NCI-H748 (cell line): ENCODE measurements around the gene QSOX2.

Experiments
- DNase-seq: peaks from one replicate; lab custom pipeline; 2025; ENCODE audit not compliant: unreplicated experiment; lab: John Stamatoyannopoulos, UW

QSOX2 gene

DNA sequence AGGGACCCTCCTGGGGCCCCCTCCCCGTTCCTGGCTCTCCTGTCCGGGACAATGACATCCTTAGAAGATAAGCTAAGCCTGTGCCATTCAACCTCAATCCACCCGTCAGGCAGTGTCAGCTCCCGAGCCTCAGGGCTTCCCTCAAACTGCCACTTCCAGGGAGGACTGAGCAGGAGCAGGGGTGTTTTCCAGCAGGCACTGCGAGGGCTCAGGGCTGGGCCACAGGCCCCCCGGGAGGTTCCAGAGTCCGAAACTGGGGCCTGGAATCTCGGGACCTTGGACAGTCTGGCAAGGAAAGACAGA lies 66.9 kb downstream of the QSOX2 start:
- DNase-seq: no peak

DNA sequence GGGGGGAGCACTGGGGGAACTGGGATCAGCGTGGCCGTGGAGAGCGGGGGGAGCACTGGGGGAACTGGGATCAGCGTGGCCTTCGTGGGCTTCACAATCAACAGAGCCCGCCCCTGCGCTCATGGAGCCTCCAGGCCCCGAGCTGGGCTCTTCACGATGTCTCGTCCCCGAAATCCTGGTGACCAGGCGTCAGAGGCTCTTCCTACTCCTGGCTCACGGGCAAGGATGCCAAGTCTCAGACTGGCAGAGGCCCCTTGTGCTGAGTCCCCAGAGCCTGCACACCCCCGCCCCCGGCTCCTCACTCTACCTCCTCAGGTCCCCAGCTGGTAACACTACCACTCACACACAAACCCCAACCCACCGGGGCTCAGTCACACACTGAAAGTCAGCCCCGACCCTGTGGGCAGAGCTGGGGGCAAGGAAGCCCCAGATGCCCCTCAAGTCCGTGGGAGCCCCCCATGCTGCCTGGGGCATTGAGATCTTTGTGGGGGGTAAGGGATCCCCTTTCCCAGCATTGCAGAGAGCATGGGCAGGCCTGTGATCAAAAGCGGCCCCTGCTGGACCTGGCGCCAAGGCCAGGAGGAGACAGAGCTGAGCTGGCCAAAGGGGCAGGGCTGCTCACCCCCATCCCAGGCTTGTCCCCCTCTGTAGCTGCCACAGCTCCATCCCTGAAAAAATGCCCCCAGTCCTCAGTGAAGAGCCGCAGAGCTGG lies 67.4 kb downstream of the QSOX2 start:
- no peak for DNase-seq

DNA sequence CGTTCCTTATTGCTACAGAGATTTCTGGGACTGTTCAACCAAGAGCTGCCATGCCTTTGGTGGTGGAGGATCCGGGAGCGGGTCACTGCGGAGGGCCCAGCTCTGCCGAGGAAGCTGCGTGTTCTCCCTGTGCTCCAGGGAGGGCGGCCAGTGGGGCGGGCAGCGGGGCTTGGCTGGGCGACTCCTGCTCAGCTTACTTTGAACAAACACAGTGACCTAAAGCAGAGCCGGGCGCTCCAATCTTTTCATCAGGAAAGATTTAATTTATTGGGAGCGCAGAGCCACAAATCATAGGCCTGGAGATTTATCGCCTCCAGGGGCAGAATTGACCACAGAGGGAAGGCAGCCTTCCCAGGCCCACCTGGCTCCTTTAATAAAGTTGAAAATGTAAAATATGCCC lies 68.4 kb downstream of the QSOX2 start:
- DNase-seq: no peak

DNA sequence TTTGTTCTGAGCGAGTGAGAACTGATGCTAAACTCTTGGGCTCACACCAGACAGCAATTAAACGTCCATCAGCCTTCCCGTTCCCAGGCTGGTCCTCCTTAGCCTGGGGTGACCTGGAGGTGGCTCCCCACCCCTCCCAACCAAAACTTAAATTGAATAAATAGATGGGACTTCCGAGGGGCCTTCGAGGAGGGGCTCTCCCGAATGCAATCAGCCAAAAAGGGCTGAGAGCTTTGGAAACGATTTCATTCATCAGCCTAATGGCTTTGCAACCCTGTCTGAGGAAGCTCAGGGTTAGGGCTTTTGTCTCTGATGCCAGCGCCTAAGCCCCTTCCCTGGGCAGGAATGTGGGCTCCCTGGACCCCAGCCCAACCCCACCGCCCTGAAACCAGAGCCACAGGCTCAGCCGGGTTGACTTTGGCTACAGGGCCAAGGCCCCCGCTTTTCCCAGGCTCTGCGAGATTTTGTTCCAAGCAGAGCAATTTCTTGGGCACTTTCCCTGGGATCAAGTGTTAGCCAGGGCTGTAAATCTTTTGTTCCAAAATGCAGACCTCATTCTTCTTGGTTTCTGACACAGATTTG lies 69.9 kb downstream of the QSOX2 start:
- no peak for DNase-seq

DNA sequence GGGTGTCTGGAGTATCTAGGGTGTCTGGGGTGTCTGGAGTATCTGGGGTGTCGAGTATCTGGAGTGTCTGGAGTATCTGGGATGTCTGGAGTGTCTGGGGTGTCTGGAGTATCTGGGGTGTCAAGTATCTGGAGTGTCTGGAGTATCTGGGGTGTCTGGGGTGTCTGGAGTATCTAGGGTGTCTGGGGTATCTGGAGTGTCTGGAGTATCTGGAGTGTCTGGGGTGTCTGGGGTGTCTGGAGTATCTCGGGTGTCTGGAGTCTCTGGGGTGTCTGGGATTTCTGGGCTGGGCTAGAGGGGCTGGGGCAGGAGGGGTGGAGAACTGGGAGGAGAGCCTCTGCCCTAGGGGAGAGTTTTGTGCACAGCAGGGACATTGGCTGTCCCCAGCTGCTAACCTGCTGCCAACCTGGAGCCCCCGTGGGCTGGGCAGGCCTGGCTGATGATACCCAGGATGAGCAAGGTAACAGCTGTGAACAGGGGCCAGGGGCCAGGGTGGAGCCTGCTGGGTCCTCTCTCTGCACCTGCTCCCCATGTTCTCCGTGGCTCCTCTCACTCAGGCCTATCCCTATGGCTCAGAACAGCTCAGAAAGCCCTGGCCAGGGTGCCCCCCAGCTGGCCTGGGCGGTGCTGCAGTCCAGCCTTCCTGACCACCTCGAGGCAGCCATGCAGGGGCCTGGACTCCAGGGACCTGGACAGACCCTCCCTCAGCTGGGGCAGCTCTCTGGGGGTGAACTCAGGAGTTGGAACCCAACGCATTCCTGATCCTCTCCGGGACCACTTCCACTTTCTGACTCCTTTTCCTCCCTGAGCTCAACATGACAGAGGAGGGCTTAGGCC lies 70.6 kb downstream of the QSOX2 start:
- DNase-seq: no peak

DNA sequence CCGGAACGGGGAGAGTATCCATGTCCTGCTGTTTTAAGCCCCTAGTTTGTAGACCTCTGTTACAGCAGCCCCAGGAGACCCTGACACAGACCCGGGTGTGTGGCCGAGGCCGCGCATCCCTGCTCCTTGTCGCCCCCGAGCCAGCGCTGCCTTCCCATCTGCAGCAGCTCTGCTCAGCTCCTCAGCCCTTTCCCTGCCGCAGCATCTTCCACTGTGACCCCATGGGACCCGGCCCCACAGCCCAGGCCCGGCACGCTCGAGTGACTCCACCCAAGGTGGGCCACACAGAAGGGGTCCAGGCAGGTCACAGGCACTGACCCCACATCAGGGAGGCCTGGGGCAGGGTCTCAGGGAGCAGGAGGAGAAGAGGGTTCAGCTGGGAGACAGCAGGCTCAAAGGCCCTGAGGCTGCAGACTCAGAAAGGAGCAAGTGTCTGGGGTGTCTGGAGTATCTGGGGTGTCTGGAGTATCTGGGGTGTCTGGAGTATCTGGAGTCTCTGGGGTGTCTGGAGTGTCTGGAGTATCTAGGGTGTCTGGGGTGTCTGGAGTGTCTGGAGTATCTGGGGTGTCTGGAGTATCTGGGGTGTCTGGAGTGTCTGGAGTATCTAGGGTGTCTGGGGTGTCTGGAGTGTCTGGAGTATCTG lies 71.8 kb downstream of the QSOX2 start:
- no peak for DNase-seq

DNA sequence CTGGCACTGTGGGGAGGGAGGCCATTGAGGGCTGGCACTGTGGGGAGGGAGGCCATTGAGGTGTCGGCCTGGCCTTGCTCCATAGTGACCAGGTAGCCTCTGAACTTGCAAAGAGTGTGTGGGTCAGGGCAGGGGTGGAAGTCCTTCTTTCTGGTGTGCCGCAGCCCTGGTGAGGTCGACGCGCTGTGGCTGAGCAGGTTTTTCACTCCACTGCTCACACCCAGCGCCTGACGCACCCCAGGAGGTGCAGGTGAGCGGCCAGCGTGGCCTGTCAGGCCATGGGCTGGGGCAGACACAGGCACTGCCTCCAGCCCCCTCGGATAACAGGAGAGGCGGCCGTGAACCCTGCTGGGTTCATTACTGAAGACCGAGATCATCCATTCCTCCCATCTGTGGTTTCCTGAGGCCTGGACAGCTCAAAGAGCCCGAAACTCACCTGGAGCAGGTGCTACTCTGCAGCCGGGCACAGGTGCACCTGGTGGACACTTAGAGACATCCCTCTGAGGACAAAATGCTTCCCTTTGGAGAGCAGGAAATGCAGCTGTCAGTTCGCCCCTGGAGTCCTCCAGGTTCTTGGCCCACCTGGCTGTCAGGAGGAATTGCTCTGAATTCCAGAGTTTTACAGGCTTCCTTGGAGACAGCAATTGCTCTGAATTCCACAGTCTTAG lies 73.1 kb downstream of the QSOX2 start:
- peak; percentile 58 for DNase-seq

DNA sequence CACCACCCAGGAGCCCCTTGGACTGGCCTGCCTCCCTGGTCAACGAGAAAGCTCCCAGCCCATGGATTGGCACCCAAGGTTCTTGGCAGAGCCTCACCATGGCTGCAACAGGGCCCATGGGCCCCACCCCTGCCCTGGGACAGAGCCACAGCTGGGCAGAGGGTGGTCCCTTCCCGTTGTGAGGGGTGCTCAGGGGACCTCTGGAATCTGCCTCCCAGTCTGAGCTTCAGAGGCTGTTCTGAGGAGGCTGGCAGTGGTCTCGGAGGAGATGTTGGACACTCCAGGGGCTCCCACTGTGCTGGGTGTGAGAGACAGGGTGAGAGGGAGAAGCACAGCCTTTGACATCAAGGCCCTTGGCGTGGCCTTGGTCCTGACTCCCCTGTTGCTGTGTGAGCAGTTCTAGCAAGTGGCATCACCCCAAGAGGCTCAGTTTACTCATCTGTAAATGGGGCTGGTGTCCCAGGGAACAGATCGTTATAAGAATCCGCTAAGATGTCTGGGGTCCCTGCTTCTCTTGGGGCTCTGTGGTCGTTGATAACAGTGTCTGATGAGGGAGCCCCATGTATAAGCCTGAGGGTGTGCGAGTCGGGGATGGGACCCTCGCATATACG lies 73.7 kb downstream of the QSOX2 start:
- no peak for DNase-seq

DNA sequence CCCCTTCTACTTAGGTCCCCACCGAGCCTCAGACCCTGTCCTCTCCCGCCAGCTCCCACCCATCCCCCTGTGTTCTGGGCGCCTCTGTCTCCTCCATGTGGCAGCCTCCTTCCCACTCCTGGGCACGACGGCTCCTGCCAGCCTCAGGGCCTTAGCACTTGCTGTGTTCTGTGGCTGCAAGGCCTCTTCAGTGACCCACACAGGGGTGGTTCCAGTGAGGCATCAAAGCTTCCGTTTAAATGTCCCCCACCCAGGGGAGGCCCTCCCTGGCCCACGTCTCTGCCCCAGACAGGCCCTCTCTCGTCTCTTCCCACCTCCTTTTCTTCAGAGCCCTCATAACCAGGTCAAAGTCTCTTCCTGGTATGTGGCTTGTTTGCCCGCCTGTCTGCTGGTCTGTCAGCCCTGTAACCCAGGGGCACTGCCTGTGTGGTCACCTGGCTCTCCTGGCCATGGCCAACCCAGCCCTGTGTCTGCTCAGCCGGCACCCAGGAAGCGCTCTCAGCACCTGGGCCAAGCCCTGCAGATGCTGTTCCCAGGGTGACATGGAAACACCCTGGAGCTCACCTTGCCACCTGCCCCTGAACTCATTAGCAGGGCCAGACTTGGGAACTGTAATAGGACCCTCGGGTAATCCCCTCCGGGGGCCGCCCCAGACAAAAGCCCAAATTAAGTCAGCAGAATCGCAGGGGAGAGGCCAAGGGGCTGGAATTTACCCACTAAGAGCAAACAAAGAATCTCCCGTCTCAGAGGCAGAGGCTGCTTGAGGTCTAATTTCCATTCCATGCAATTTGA lies 74.4 kb downstream of the QSOX2 start:
- peak; percentile 54 for DNase-seq

DNA sequence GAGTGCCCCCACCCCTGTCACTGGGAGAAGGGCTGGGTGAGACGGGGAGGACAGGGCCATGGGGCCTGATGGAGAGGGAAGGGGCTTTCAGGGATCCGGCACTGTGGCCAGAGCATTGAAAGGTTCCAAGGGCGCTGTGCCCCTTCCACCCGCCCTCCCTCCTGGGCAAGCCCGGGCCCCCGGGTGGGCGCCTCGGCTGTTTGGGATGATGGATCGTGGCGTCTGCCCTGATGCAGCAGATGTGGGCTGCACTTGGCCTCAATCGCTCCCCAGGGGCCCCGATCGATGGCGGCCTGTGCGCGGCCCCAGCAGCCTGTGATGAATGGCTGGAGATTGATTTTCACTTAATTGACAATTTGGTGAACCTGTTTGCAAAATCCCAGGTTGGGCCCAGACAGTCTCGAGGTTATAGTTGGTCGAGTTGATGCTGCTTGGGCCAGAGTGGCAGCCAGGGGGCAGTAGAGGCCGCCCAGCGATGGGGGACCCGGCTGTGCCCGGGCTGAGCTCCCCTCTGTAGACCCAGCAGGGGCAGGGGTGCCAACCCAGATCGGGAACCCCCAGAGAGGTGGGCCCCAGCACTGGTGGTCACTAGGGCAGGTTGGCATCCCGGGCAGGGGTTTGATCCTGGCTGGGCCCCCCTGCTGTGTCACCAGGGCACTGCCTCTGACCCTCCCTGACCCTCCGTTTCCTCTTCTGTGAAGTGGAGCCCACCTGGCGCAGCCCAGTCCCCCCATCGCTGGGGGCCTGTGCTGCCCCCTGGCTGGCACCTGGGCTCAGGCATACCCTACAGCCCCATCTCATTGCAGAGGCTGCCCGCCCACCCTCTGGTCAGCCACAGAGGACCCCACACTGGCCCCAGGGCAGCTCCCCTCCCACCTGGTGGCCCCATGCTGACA lies 75.4 kb downstream of the QSOX2 start:
- no peak for DNase-seq

DNA sequence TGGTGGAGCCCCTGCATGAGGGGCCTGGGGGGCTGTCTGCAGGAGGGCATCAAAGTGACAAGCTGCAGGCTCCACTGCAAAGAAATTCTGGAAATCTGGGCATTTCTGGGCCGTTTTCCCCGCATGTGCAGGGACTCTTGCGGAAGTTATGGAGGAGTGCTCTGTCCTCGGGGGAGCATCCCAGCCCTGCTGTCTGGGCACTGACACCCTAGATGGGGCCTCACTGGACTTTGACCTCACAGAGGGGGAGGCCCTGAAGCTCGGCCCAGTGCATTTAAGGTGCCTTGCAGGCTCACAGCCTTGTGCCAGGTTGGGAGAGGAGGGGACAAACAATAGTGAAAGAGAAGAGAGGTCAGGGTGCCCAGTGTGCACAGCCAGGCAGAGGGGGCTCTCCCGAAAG lies 76.1 kb downstream of the QSOX2 start:
- no peak for DNase-seq

DNA sequence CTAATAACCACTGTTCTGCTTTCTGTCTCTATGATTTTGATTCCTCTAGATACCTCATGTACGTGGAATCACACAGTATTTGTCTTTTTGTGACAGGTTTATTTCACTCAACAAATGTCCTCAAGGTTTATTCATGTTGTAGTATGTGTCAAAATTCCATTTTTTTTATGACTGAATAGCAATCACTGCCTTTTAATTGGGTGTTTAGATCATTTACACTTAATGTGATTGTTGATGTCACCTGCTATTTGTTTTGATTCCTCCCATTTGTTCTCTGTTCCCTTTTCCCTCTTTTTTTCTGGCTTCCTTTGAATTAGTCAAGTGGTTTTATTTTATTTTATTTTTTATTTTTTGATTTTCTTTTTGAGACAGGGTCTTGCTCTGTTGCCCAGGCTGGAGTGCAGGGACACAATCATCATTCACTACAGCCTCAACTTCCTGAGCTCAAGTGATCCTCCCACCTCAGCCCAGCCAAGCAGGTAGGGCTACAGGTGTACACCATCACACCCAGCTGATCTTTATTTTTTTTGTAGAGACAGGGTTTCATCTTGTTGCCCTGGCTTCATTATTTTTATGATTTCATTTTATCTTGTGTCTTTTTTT lies 82.3 kb downstream of the QSOX2 start:
- DNase-seq: no peak

DNA sequence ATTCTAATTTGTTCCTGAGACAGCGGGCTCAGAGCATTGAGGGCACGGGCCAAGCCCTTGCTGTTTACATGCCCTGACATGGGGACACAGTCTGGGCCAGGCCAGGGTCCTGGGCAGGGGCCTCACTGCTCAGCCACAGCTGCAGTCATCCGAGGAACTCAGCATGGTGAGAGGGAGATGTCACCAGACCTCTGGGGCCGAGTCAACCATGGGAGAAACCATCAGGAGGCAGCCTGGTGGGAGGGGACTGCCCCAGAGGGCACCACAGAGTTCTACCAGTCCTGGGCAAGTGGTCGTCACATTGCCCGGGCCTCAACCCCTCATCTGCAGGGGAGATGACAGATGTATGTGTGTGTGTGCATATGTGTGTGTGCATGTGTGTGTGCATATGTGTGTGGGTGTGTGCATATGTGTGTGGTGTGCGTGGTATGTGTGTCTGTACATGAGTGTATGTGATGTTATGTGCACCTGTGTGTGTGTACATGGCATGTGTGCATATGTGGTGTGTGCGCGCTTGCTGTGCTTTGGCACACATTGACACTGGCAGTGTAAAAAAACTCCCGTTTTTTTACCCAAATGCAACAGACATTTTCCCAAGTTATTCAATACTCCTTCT lies 84.5 kb downstream of the QSOX2 start:
- DNase-seq: no peak

DNA sequence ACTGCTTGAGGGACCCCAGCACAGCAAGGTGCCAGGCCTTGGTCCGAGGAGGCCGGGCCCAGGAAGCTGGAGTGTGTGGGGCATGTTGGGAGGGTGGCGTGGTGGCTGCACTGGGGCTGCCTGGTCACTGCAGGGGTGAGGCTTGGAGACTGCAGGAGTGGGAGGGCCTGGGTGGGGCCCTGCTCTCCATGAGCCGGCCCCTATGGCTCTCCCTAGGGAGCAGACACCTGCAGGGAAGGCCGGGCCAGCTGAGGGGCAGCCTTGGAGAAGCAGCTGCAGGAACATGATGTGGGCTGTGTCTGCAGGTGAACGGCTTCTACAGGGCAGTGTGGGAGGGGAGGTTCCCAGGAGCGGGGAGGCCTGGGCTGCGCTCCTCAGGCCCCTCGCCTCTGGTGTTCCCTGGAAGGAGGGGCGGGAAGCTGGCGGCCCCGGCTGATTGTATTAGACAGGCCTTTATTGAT lies 85.2 kb downstream of the QSOX2 start:
- DNase-seq: peak; percentile 36

DNA sequence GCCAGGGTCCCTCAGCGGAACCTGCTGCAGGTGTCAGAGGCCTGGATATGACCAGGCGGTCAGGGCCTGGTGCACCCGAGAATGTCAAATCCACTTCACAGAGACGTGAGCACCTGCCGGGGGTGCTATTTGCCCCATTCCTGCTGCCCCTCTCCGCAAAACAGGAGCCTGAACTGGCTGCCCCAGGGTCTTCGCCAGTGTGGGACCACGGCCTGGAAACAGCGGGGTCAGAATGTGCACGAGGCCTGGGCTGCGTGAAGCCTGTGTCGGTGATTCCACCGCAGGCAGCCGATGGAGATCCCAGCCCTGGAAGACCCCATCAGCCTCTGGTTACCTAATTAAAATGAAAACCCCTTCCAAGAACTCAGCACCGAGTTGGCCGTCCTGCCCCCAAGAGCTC lies 85.8 kb downstream of the QSOX2 start:
- no peak for DNase-seq

DNA sequence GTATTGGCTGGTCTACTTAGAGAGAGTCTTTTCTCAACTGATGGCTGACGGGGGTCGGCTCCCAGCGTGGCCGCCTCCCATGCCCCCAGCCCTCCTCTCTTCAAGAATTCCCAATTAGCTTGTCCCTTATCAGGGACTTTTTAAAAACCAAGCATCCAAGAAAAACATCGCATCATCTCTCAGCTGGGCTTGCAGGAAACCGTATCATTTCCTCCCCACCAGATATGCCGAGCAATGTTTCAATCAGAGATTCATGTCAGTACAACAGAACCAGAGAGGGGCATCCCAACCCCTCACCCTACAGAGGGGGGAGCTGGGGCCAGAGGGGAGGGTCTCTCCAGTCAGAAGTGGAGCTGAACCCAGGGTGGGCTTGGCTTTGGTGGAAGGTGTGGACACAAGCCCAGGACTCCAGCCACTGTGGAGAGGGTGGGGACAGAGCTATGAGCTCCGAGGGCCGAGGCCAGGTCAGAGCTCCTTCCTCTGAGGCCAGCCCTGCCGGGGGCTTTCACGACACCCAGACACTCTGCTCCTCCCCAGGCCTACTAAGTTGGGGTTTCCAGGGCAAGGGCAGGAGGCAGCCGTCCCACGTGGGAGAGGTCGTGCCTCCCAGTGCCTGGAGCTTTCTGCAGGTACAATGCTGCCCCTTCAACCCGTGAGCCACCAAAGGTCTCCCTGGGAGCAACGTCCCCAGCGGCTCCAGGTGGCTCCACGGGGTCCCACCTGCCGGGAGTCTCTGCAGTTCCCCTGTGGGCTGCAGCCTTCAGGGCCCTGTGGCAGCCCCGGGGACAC lies 87.9 kb downstream of the QSOX2 start:
- DNase-seq: no peak
